H1 (cell line): ENCODE results near the gene CNOT6. TPM values are rescaled to one million over a fixed set of nuclear protein-coding genes. Genes with fewer than 3 reads are reported as not detected.

ENCODE experiments used
- ASH2L ChIP-seq: fragments of 200-600, 300-600 bp; sonication (generic); IDR thresholded peaks from one replicate; pipeline ENCODE4 v1.7.1; 2017; ENCODE audit warnings: low read length
- ATF3 ChIP-seq: IDR thresholded peaks from 2 replicates; pipeline ENCODE4 v1.6.1; 2011; ENCODE audit warnings: low read depth, mild to moderate bottlenecking, low read length; ENCODE audit not compliant: insufficient read depth
- CHD7 ChIP-seq: fragments of 300-600 bp; sonication (generic); IDR thresholded peaks from 2 replicates; pipeline ENCODE4 v1.7.1; 2012; ENCODE audit warnings: low read length, moderate library complexity, mild to moderate bottlenecking, inconsistent platforms; ENCODE audit not compliant: insufficient replicate concordance
- HDAC6 ChIP-seq: IDR thresholded peaks from one replicate; pipeline ENCODE4 v1.7.1; 2012; ENCODE audit warnings: low read depth, mild to moderate bottlenecking, inconsistent platforms, low read length, moderate library complexity
- NRF1 ChIP-seq: IDR thresholded peaks from 2 replicates; pipeline ENCODE4 v1.6.1; 2011; ENCODE audit warnings: mild to moderate bottlenecking, low read depth, low read length, improper control_type of control experiment
- POLR2AphosphoS5 ChIP-seq: IDR thresholded peaks from 2 replicates; pipeline ENCODE4 v1.6.1; 2011; ENCODE audit warnings: low read depth, low read length
- RNF2 ChIP-seq: fragments of 200-900, 300-1000 bp; sonication (generic); IDR thresholded peaks from 2 replicates; pipeline ENCODE4 v1.7.1; 2016; ENCODE audit warnings: borderline replicate concordance, low read depth, mild to moderate bottlenecking, antibody characterized with exemption, low read length; ENCODE audit not compliant: poor library complexity, severe bottlenecking; ENCODE audit errors: missing control alignments
- RXRA ChIP-seq: IDR thresholded peaks from 2 replicates; pipeline ENCODE4 v1.6.1; 2011; ENCODE audit warnings: low read depth, mild to moderate bottlenecking, low read length, moderate library complexity; ENCODE audit not compliant: insufficient read depth
- SIX5 ChIP-seq: IDR thresholded peaks from 2 replicates; pipeline ENCODE4 v1.6.1; 2011; ENCODE audit warnings: mild to moderate bottlenecking, low read depth, low read length
- TAF1 ChIP-seq: IDR thresholded peaks from 2 replicates; pipeline ENCODE4 v1.6.1; 2011; ENCODE audit warnings: mild to moderate bottlenecking, low read depth, low read length
- TBP ChIP-seq: IDR thresholded peaks from 2 replicates; pipeline ENCODE4 v1.6.1; 2011; ENCODE audit warnings: low read depth, low read length, improper control_type of control experiment
- polyA plus RNA-seq, 7 experiments: library from polyadenylated mRNA; depleted of rRNA in 3 of 7; stranded (reverse) in 5 of 7; unstranded in 2 of 7; fragments of >200 nt in 5 of 7; fragments of 200-250 nt in 2 of 7; gene quantifications; 1 replicate in 5 of 7; 2 replicates in 1 of 7; 4 replicates in 1 of 7; pipeline versions ENCODE4 v1.2.1 to v1.2.3, GENCODE V29; 2011 to 2013; ENCODE audit warnings: missing spikeins in 2 of 7, mixed read lengths in 2 of 7
- total RNA-seq: library from RNA; stranded (reverse); fragmentation: NEBNext Ultra II Directional; extraction: Animal tissue kit (Norgen Biotek cat#: 25700); gene quantifications from 2 replicates; pipeline ENCODE4 v1.2.1, GENCODE V29; 2021

CNOT6 gene
- total and polyA plus RNA-seq, 2 of the 8 experiments (the other 6 are each of a cell fraction or from before 2014, with no cell fraction given), result 10.7 to 45.4 TPM

- TF ChIP-seq RNF2 (no peak), ASH2L (no peak), TBP (no peak), TAF1 (no peak), POLR2AphosphoS5 (no peak), RXRA (no peak), NRF1 (no peak), HDAC6 (no peak), ATF3 (no peak), CHD7 (no peak), SIX5 (no peak)
Measured at GRCh38 chr5:180596668-180597231, 102.6 kb downstream of the CNOT6 start (continued).
